Stromal cell of bone marrow (primary cell): ENCODE results near the gene NEK8.
A peak's percentile ranks its signal among the peaks of the same experiment; 100 is the strongest.

Source experiments
- DNase-seq: peaks from one replicate; pipeline ENCODE4 v3.0.0-alpha.2; 2012; ENCODE audit warnings: low read depth

NEK8 gene

GRCh38 chr17:28744972-28745785 lies 16.6 kb downstream of the NEK8 start:
- peak; percentile 8 for DNase-seq

GRCh38 chr17:28745786-28746411 lies 17.3 kb downstream of the NEK8 start:
- no peak for DNase-seq

- no peak for DNase-seq
Observed at GRCh38 chr17:28746611-28747050, 18.0 kb downstream of the NEK8 start.

- DNase-seq, result no peak
Observed at GRCh38 chr17:28747051-28747691, 18.6 kb downstream of the NEK8 start.

- DNase-seq, result no peak
Observed at GRCh38 chr17:28747801-28748750, 19.5 kb downstream of the NEK8 start.

- no peak for DNase-seq
Observed at GRCh38 chr17:28748852-28749515, 20.4 kb downstream of the NEK8 start.

- no peak for DNase-seq
Observed at GRCh38 chr17:28749516-28750177, 21.1 kb downstream of the NEK8 start.

- peak; percentile 85 for DNase-seq
Observed at GRCh38 chr17:28750178-28751047, 21.8 kb downstream of the NEK8 start.

GRCh38 chr17:28751600-28752366 lies 23.2 kb downstream of the NEK8 start:
- DNase-seq, result no peak

- DNase-seq, result no peak
Observed at GRCh38 chr17:28755486-28755885, 26.9 kb downstream of the NEK8 start.

- no peak for DNase-seq
Observed at GRCh38 chr17:28756049-28756804, 27.6 kb downstream of the NEK8 start.

- no peak for DNase-seq
Observed at GRCh38 chr17:28758411-28759121, 30.0 kb downstream of the NEK8 start.

- DNase-seq, result no peak
Observed at GRCh38 chr17:28759256-28759865, 30.8 kb downstream of the NEK8 start.

GRCh38 chr17:28760601-28761562 lies 32.3 kb downstream of the NEK8 start:
- no peak for DNase-seq

GRCh38 chr17:28763137-28763799 lies 34.7 kb downstream of the NEK8 start:
- no peak for DNase-seq
